Measurements from ENCODE around the gene MYL7.

GRCh38 chr7:44154703-44155102 lies 13.6 kb upstream of the MYL7 start:
- TF ChIP-seq POLR2AphosphoS5 (IDR thresholded peaks at IDR 0.05; ENCODE audit: borderline replicate concordance, low read depth, low read length) (no peak), EZH2 (IDR thresholded peaks at IDR 0.05) (no peak)
